ENCODE results near the gene ANGPTL2.
A peak's percentile ranks its signal among the peaks of the same experiment; 100 is the strongest.

The ANGPTL2 gene

GRCh38 chr9:127154003-127154389 lies 31.6 kb upstream of the ANGPTL2 start:
- Histone ChIP-seq H3K4me3 (ENCODE audit: low read length) (no peak overlapping the region), H3K27me3 (replicated peaks; ENCODE audit: insufficient read depth, low read length) (no peaks in the 10 kb centered on the region), H3K9me2 (replicated peaks; ENCODE audit: insufficient read depth, low read length) (no peaks in the 10 kb centered on the region), H3K4me2 (ENCODE audit: low read depth, low read length) (peak overlapping the region; percentile 62; the same call in 1 of the 2 replicates), H3K79me2 (ENCODE audit: low read length) (no peaks in the 10 kb centered on the region), H3F3A (ENCODE audit: insufficient read depth, low read length) (peaks cover 15% of the 10 kb centered on the region), H3K9me3 (replicated peaks; ENCODE audit: insufficient read depth, low read length) (no peaks in the 10 kb centered on the region), H4K20me1 (ENCODE audit: insufficient read depth, low read length) (no peaks in the 10 kb centered on the region), H2AFZ (ENCODE audit: low read length) (no peak overlapping the region), H3K27ac (ENCODE audit: low read length) (peak overlapping the region; percentile 69; the same call in 1 of the 2 replicates), H3K9ac (ENCODE audit: low read length) (peak overlapping the region; percentile 19; the same call in 1 of the 2 replicates), H3K4me1 (ENCODE audit: low read length) (peaks cover 21% of the 10 kb centered on the region), H3K36me3 (replicated peaks; ENCODE audit: insufficient read depth, low read length) (no peaks in the 10 kb centered on the region)
- TF ChIP-seq EZH2phosphoT487 (IDR thresholded peaks at IDR 0.05; ENCODE audit: low read length) (no peak), EZH2 (optimal IDR thresholded peaks at IDR 0.05; ENCODE audit: low read depth, low read length) (no peak)
- TF ChIP-seq, protein P1, sequence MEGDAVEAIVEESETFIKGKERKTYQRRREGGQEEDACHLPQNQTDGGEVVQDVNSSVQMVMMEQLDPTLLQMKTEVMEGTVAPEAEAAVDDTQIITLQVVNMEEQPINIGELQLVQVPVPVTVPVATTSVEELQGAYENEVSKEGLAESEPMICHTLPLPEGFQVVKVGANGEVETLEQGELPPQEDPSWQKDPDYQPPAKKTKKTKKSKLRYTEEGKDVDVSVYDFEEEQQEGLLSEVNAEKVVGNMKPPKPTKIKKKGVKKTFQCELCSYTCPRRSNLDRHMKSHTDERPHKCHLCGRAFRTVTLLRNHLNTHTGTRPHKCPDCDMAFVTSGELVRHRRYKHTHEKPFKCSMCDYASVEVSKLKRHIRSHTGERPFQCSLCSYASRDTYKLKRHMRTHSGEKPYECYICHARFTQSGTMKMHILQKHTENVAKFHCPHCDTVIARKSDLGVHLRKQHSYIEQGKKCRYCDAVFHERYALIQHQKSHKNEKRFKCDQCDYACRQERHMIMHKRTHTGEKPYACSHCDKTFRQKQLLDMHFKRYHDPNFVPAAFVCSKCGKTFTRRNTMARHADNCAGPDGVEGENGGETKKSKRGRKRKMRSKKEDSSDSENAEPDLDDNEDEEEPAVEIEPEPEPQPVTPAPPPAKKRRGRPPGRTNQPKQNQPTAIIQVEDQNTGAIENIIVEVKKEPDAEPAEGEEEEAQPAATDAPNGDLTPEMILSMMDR (IDR thresholded peaks at IDR 0.05; ENCODE audit: low read length) = no peak
- DNase-seq = no peak

GRCh38 chr9:127153501-127153900 lies 31.1 kb upstream of the ANGPTL2 start:
- H2AFZ ChIP-seq (ENCODE audit: low read length) = no peak overlapping the region
- peaks cover 21% of the 10 kb centered on the region for H3K4me1 ChIP-seq (ENCODE audit: low read length)
- H3F3A ChIP-seq (ENCODE audit: insufficient read depth, low read length) = peaks cover 15% of the 10 kb centered on the region
- TF ChIP-seq, protein P1 (IDR thresholded peaks at IDR 0.05; ENCODE audit: low read length) = no peak
- TF ChIP-seq EZH2 (optimal IDR thresholded peaks at IDR 0.05; ENCODE audit: low read depth, low read length) (no peak), EZH2phosphoT487 (IDR thresholded peaks at IDR 0.05; ENCODE audit: low read length) (no peak)
- H3K9me3 ChIP-seq (replicated peaks; ENCODE audit: insufficient read depth, low read length) = no peaks in the 10 kb centered on the region
- H4K20me1 ChIP-seq (ENCODE audit: insufficient read depth, low read length) = no peaks in the 10 kb centered on the region
- DNase-seq = no peak
- H3K27me3 ChIP-seq (replicated peaks; ENCODE audit: insufficient read depth, low read length) = no peaks in the 10 kb centered on the region
- no peak overlapping the region; the same call in 1 of the 2 replicates for H3K27ac ChIP-seq (ENCODE audit: low read length)
- no peaks in the 10 kb centered on the region for H3K79me2 ChIP-seq (ENCODE audit: low read length)
- no peak overlapping the region for H3K9ac ChIP-seq (ENCODE audit: low read length)
- H3K4me2 ChIP-seq (ENCODE audit: low read depth, low read length) = peak overlapping the region; percentile 62; the same call in 1 of the 2 replicates
- H3K9me2 ChIP-seq (replicated peaks; ENCODE audit: insufficient read depth, low read length) = no peaks in the 10 kb centered on the region
- H3K4me3 ChIP-seq (ENCODE audit: low read length) = no peak overlapping the region
- no peaks in the 10 kb centered on the region for H3K36me3 ChIP-seq (replicated peaks; ENCODE audit: insufficient read depth, low read length)

GRCh38 chr9:127149463-127150390 lies 27.3 kb upstream of the ANGPTL2 start:
- Histone ChIP-seq H3K9me2 (replicated peaks; ENCODE audit: insufficient read depth, low read length) (no peaks in the 10 kb centered on the region), H3K4me2 (ENCODE audit: low read depth, low read length) (no peak overlapping the region), H4K20me1 (ENCODE audit: insufficient read depth, low read length) (no peaks in the 10 kb centered on the region), H3K4me3 (ENCODE audit: low read length) (no peak overlapping the region), H2AFZ (ENCODE audit: low read length) (no peak overlapping the region), H3K27me3 (replicated peaks; ENCODE audit: insufficient read depth, low read length) (no peaks in the 10 kb centered on the region), H3K9ac (ENCODE audit: low read length) (no peak overlapping the region), H3K27ac (ENCODE audit: low read length) (no peak overlapping the region), H3F3A (ENCODE audit: insufficient read depth, low read length) (peaks cover 13% of the 10 kb centered on the region), H3K4me1 (ENCODE audit: low read length) (peaks cover 14% of the 10 kb centered on the region), H3K9me3 (replicated peaks; ENCODE audit: insufficient read depth, low read length) (no peaks in the 10 kb centered on the region), H3K36me3 (replicated peaks; ENCODE audit: insufficient read depth, low read length) (no peaks in the 10 kb centered on the region), H3K79me2 (ENCODE audit: low read length) (no peaks in the 10 kb centered on the region)
- TF ChIP-seq EZH2phosphoT487 (IDR thresholded peaks at IDR 0.05; ENCODE audit: low read length) = no peak
- TF ChIP-seq EZH2 (optimal IDR thresholded peaks at IDR 0.05; ENCODE audit: low read depth, low read length) = no peak
- TF ChIP-seq, protein P1 (IDR thresholded peaks at IDR 0.05; ENCODE audit: low read length) = no peak
- DNase-seq = no peak
